Measurements from ENCODE around the gene EGF. TPM values are rescaled to one million over a fixed set of nuclear protein-coding genes. Genes with fewer than 3 reads are reported as not detected.

EGF gene
- 1 to 10 TPM; 1.6 to 2.6 (median 2.5) TPM for total RNA-seq
- long read RNA-seq, donor 1, full-length matches to known transcripts: 1 of 1 reads
- long read RNA-seq, donor 1, partial matches to known transcripts: 0 of 1 reads
- long read RNA-seq, donor 1, other reads (novel, unspliced or antisense): 0 of 1 reads
- long read RNA-seq, donor 2: 0 reads

- intact Hi-C loops (cut with DNase I, micrococcal nuclease): loop anchor here in 1 of 2 donors (2.0 kb wide), 1 partner anchor 54 kb away; no protein-coding TSS in a partner anchor
- H3K4me1 ChIP-seq (ENCODE audit: low read depth): peaks cover 3% of the 10 kb centered on the region
- no peak for TF ChIP-seq CTCF (IDR thresholded peaks at IDR 0.05)
- peak in 1 of 3 donors; percentile 10 for DNase-seq
- no peak within 1 kb of the TSS for H3K4me3 ChIP-seq
- no peaks in the 10 kb centered on the region for H3K9me3 ChIP-seq
- H3K36me3 ChIP-seq (ENCODE audit: low read depth): no peaks in the 10 kb centered on the region
- ATAC-seq: peak; percentile 54
Measured at GRCh38 chr4:109912706-109913595, at the start of gene EGF. Gene EGF, plus strand, starts transcription at chr4:109912883. Its CDS starts 453 bp downstream, at chr4:109913336.

- Histone ChIP-seq H3K4me1 (ENCODE audit: low read depth) (no peaks in the 10 kb centered on the region), H3K9me3 (peaks cover 5% of the 10 kb centered on the region), H3K4me3 (no peak overlapping the region), H3K36me3 (ENCODE audit: low read depth) (no peaks in the 10 kb centered on the region)
- ATAC-seq (no peak), DNase-seq (no peak)
- TF ChIP-seq CTCF (IDR thresholded peaks at IDR 0.05): no peak
- intact Hi-C loops (cut with DNase I, micrococcal nuclease): no loop called here
Measured at GRCh38 chr4:109864134-109864533, 48.5 kb upstream of the EGF start.

- intact Hi-C loops (cut with DNase I, micrococcal nuclease): no loop called here
- Histone ChIP-seq H3K9me3 (no peaks in the 10 kb centered on the region), H3K4me1 (ENCODE audit: low read depth) (no peaks in the 10 kb centered on the region), H3K36me3 (ENCODE audit: low read depth) (no peaks in the 10 kb centered on the region), H3K4me3 (no peak overlapping the region)
- TF ChIP-seq CTCF (IDR thresholded peaks at IDR 0.05): no peak
- DNase-seq (no peak), ATAC-seq (no peak)
Measured at GRCh38 chr4:109870061-109870460, 42.6 kb upstream of the EGF start.

GRCh38 chr4:109872065-109872464 is 40.6 kb upstream of the EGF start:
- H3K36me3 ChIP-seq (ENCODE audit: low read depth): no peaks in the 10 kb centered on the region
- ATAC-seq (no peak), DNase-seq (no peak)
- H3K9me3 ChIP-seq: no peaks in the 10 kb centered on the region
- no peak for TF ChIP-seq CTCF (IDR thresholded peaks at IDR 0.05)
- no peak overlapping the region for H3K4me3 ChIP-seq
- intact Hi-C loops (cut with DNase I, micrococcal nuclease): no loop called here
- no peaks in the 10 kb centered on the region for H3K4me1 ChIP-seq (ENCODE audit: low read depth)

- no peak for ATAC-seq
- H3K4me3 ChIP-seq: no peak overlapping the region
Measured at GRCh38 chr4:109872950-109873656, 39.6 kb upstream of the EGF start.

More at GRCh38 chr4:109872950-109873656, 39.6 kb upstream of the EGF start:
- H3K4me1 ChIP-seq (ENCODE audit: low read depth): no peaks in the 10 kb centered on the region
- no peak for DNase-seq
- no peaks in the 10 kb centered on the region for H3K36me3 ChIP-seq (ENCODE audit: low read depth)
- no peaks in the 10 kb centered on the region for H3K9me3 ChIP-seq
- intact Hi-C loops (cut with DNase I, micrococcal nuclease): no loop called here
- no peak for TF ChIP-seq CTCF (IDR thresholded peaks at IDR 0.05)

Data from mucosa of descending colon (tissue), 3 donors.